ENCODE measurements around the gene MYOD1. TPM values are rescaled to one million over a fixed set of nuclear protein-coding genes. Genes with fewer than 3 reads are reported as not detected.

The MYOD1 gene
- not detected for total RNA-seq

GRCh38 chr11:17719028-17719937, at the start of gene MYOD1:
Gene MYOD1 (plus strand): TSS chr11:17719571. CDS start chr11:17719783, 212 bp downstream.
- no peaks in the 10 kb centered on the region for H3K36me3 ChIP-seq
- no peaks in the 10 kb centered on the region for H3K9me3 ChIP-seq
- WGBS, 2 donors (ENCODE audit: low coverage in 1 of 2): 0% methylated on average over 3 to 5 of the region's 68 CpGs
- peaks cover 0 to 35% (median 9%) of the 10 kb centered on the region in 3 donors for H3K4me1 ChIP-seq
- no peak within 1 kb of the TSS for H3K27ac ChIP-seq
- no peak for TF ChIP-seq EP300 (IDR thresholded peaks at IDR 0.05)
- no peak for TF ChIP-seq POLR2A (IDR thresholded peaks at IDR 0.05)
- TF ChIP-seq POLR2AphosphoS5 (IDR thresholded peaks at IDR 0.05): no peak
- TF ChIP-seq CTCF (IDR thresholded peaks at IDR 0.05): no peak
- no peak within 1 kb of the TSS for H3K4me3 ChIP-seq
- peaks cover 97% of the 10 kb centered on the region for H3K27me3 ChIP-seq
- ATAC-seq: no peak

DNA sequence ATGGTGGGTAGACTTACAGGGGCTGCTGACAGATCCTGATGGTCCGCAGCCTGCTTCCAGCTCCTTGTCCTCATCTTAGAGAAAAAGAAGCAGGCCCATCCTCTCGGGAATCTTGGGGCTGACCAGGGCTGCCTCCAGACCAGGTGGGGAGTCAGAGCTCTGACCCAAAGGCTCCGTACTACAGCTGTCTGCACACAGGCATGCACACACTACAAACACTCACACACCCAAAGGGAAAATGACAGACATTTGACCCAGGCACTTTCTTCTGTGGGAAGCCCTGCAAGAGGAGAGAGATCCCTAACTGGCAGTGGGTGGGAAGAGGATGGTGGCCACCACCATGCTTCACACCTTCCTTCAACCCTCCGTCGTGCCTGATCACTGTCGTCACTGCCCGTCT, 46.9 kb upstream of the MYOD1 start:
- Histone ChIP-seq H3K36me3 (no peaks in the 10 kb centered on the region), H3K9me3 (peaks cover 0 to 25% (median 0%) of the 10 kb centered on the region in 3 donors), H3K4me3 (no peak overlapping the region), H3K27me3 (peaks cover 8% of the 10 kb centered on the region), H3K4me1 (no peaks in the 10 kb centered on the region), H3K27ac (no peak overlapping the region)
- 77 to 98% methylated on average over 4 to 6 of the region's 7 CpGs for WGBS, 2 donors (ENCODE audit: low coverage in 1 of 2)
- no peak for ATAC-seq
- TF ChIP-seq POLR2A (IDR thresholded peaks at IDR 0.05) (no peak), CTCF (IDR thresholded peaks at IDR 0.05) (no peak), EP300 (IDR thresholded peaks at IDR 0.05) (no peak), POLR2AphosphoS5 (IDR thresholded peaks at IDR 0.05) (no peak)

- Histone ChIP-seq H3K4me3 (no peak overlapping the region), H3K27me3 (peaks cover 9% of the 10 kb centered on the region), H3K9me3 (peaks cover 0 to 39% (median 0%) of the 10 kb centered on the region in 3 donors), H3K36me3 (no peaks in the 10 kb centered on the region), H3K27ac (no peak overlapping the region), H3K4me1 (no peaks in the 10 kb centered on the region)
- WGBS, 2 donors (ENCODE audit: low coverage in 1 of 2): 71 to 78% methylated on average over 1 of the region's 1 CpG
- ATAC-seq: no peak
- no peak for TF ChIP-seq POLR2AphosphoS5 (IDR thresholded peaks at IDR 0.05)
- no peak for TF ChIP-seq CTCF (IDR thresholded peaks at IDR 0.05)
- no peak for TF ChIP-seq EP300 (IDR thresholded peaks at IDR 0.05)
- no peak for TF ChIP-seq POLR2A (IDR thresholded peaks at IDR 0.05)
Observed at GRCh38 chr11:17673951-17674350, 45.4 kb upstream of the MYOD1 start.

GRCh38 chr11:17682848-17683247, 36.5 kb upstream of the MYOD1 start:
- Histone ChIP-seq H3K27ac (no peak overlapping the region), H3K9me3 (peaks cover 0 to 12% (median 0%) of the 10 kb centered on the region in 3 donors), H3K27me3 (peaks cover 50% of the 10 kb centered on the region), H3K4me1 (no peaks in the 10 kb centered on the region), H3K4me3 (no peak overlapping the region), H3K36me3 (no peaks in the 10 kb centered on the region)
- TF ChIP-seq POLR2AphosphoS5 (IDR thresholded peaks at IDR 0.05) (no peak), CTCF (IDR thresholded peaks at IDR 0.05) (no peak), POLR2A (IDR thresholded peaks at IDR 0.05) (no peak), EP300 (IDR thresholded peaks at IDR 0.05) (no peak)
- no peak for ATAC-seq

Measured in gastroesophageal sphincter (tissue), 4 donors.